H1 (cell line): ENCODE measurements around the gene ZIC5.

Experiments
- CTCF ChIP-seq, 3 experiments: IDR thresholded peaks; 1 replicate in 2 of 3; 2 replicates in 1 of 3; pipeline versions ENCODE4 v1.5.1 to v1.6.1; 2011; ENCODE audit warnings: low read length in 3 of 3, mild to moderate bottlenecking in 3 of 3, inconsistent platforms in 2 of 3, low read depth in 1 of 3, moderate library complexity in 1 of 3; ENCODE audit not compliant: insufficient read depth in 1 of 3; ENCODE audit errors: control extremely low read depth in 1 of 3
- HDAC6 ChIP-seq: IDR thresholded peaks from one replicate; pipeline ENCODE4 v1.7.1; 2012; ENCODE audit warnings: low read depth, mild to moderate bottlenecking, inconsistent platforms, low read length, moderate library complexity
- POLR2AphosphoS5 ChIP-seq: IDR thresholded peaks from 2 replicates; pipeline ENCODE4 v1.6.1; 2011; ENCODE audit warnings: low read depth, low read length

- TF ChIP-seq POLR2AphosphoS5 = no peak
- TF ChIP-seq HDAC6 = no peak
- no peak for TF ChIP-seq CTCF (IDR thresholded peaks at IDR 0.05; ENCODE audit: control extremely low read depth in 1 of 3, insufficient read depth in 1 of 3, low read depth in 1 of 3, low read length in 3 of 3)
These were observed 5.9 kb upstream of the ZIC5 start for GRCh38 chr13:99977334-99977911.
